GM18861 (cell line): ENCODE results near the gene HHAT.

ENCODE experiments used
- ATAC-seq: cut with Tn5 transposase; IDR thresholded peaks from one replicate; pipeline ENCODE4 v1.9.1; 2021; ENCODE audit not compliant: unreplicated experiment

HHAT gene

GRCh38 chr1:210586771-210587170 lies 258.1 kb downstream of the HHAT start:
- no peak for ATAC-seq

- no peak for ATAC-seq
These were observed 258.9 kb downstream of the HHAT start for GRCh38 chr1:210587566-210587965.

- ATAC-seq = no peak
These were observed 259.7 kb downstream of the HHAT start for GRCh38 chr1:210588357-210588756.

GRCh38 chr1:210588946-210589345 lies 260.2 kb downstream of the HHAT start:
- ATAC-seq = no peak

- ATAC-seq = no peak
These were observed 262.5 kb downstream of the HHAT start for GRCh38 chr1:210591214-210591613.

GRCh38 chr1:210594605-210595004 lies 265.9 kb downstream of the HHAT start:
- ATAC-seq = no peak

- ATAC-seq = no peak
These were observed 267.9 kb downstream of the HHAT start for GRCh38 chr1:210596641-210597040.

GRCh38 chr1:210597555-210598134 lies 268.9 kb downstream of the HHAT start:
- no peak for ATAC-seq

GRCh38 chr1:210598135-210598652 lies 269.5 kb downstream of the HHAT start:
- no peak for ATAC-seq

- no peak for ATAC-seq
These were observed 271.9 kb downstream of the HHAT start for GRCh38 chr1:210600421-210601159.

GRCh38 chr1:210603123-210603522 lies 274.4 kb downstream of the HHAT start:
- ATAC-seq = no peak

GRCh38 chr1:210605099-210605498 lies 276.4 kb downstream of the HHAT start:
- ATAC-seq = no peak

GRCh38 chr1:210607361-210607760 lies 278.7 kb downstream of the HHAT start:
- ATAC-seq = no peak

GRCh38 chr1:210608767-210609166 lies 280.1 kb downstream of the HHAT start:
- ATAC-seq = no peak

GRCh38 chr1:210616356-210616755 lies 287.7 kb downstream of the HHAT start:
- no peak for ATAC-seq

GRCh38 chr1:210617293-210617692 lies 288.6 kb downstream of the HHAT start:
- no peak for ATAC-seq

- ATAC-seq = no peak
These were observed 289.7 kb downstream of the HHAT start for GRCh38 chr1:210618369-210618768.

- no peak for ATAC-seq
These were observed 292.3 kb downstream of the HHAT start for GRCh38 chr1:210620867-210621488.

- ATAC-seq = no peak
These were observed 293.0 kb downstream of the HHAT start for GRCh38 chr1:210621712-210622111.

- ATAC-seq = no peak
These were observed 296.0 kb downstream of the HHAT start for GRCh38 chr1:210624722-210625121.

GRCh38 chr1:210625715-210626114 lies 297.0 kb downstream of the HHAT start:
- ATAC-seq = no peak

GRCh38 chr1:210626341-210626740 lies 297.6 kb downstream of the HHAT start:
- no peak for ATAC-seq
